Spleen (tissue), 7 donors: ENCODE data around the gene PFKP.

Experiments used
- POLR2A ChIP-seq, 3 donors: fragments of 450-650 bp; IDR thresholded peaks; one replicate each; pipeline ENCODE4 v1.5.1; 2017; ENCODE audit warnings: antibody characterized with exemption in 3 of 3, mild to moderate bottlenecking in 1 of 3
- POLR2AphosphoS5 ChIP-seq, 3 donors: sonication (generic); formaldehyde crosslinking; IDR thresholded peaks; one replicate each; pipeline ENCODE4 v1.5.1; 2017; ENCODE audit warnings: antibody characterized with exemption in 3 of 3
- TF ChIP-seq, protein P1 (sequence below), 11 experiments: fragments of 200-600 bp in 7 of 11; fragments of 450-650 bp in 4 of 11; sonication (generic) in 4 of 11; IDR thresholded peaks in 8 of 11; conservative IDR thresholded peaks in 3 of 11; 1 replicate in 7 of 11; 2 replicates in 4 of 11; pipeline versions ENCODE4 v1.4.0 to v1.8.0; 2016 to 2021; ENCODE audit warnings: antibody characterized with exemption in 11 of 11, inconsistent platforms in 4 of 11, mild to moderate bottlenecking in 1 of 11
- donor health status: DM: no; HTN: no; CAD: no; lungs with moderate emphysema.
- donor health status: DM: no; HTN: no; CAD: no.
- donor health status: DM: no; HTN: no; CAD: no.

DNA sequence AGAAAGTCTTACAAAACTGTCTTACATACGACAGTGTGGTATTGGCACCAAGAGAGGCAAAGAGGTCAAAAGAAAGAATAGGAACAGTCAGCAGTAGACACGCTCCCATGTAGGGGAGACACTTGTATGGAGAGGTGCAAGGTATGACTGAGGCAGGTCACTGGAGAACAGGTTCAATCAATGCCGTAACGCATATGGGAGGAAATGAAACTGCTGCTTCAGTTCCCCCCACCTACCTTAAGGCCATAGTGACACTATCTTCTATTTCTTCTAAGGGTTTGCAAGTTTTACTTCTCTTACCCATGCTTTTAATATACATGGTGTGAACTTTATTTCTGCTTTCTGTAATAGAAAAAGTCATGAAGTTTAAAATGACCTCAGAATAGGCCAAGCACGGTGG, 110.7 kb downstream of the PFKP start:
- TF ChIP-seq, protein P1, sequence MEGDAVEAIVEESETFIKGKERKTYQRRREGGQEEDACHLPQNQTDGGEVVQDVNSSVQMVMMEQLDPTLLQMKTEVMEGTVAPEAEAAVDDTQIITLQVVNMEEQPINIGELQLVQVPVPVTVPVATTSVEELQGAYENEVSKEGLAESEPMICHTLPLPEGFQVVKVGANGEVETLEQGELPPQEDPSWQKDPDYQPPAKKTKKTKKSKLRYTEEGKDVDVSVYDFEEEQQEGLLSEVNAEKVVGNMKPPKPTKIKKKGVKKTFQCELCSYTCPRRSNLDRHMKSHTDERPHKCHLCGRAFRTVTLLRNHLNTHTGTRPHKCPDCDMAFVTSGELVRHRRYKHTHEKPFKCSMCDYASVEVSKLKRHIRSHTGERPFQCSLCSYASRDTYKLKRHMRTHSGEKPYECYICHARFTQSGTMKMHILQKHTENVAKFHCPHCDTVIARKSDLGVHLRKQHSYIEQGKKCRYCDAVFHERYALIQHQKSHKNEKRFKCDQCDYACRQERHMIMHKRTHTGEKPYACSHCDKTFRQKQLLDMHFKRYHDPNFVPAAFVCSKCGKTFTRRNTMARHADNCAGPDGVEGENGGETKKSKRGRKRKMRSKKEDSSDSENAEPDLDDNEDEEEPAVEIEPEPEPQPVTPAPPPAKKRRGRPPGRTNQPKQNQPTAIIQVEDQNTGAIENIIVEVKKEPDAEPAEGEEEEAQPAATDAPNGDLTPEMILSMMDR (IDR thresholded peaks at IDR 0.05 in 8 of 11, conservative IDR thresholded peaks at IDR 0.05 in 3 of 11) = no peak
- no peak for TF ChIP-seq POLR2AphosphoS5 (IDR thresholded peaks at IDR 0.05)
- no peak for TF ChIP-seq POLR2A (IDR thresholded peaks at IDR 0.05)
